H1 (cell line): ENCODE measurements around the gene RAP1A. TPM values are rescaled to one million over a fixed set of nuclear protein-coding genes. Genes with fewer than 3 reads are reported as not detected.
A peak's percentile ranks its signal among the peaks of the same experiment; 100 is the strongest.

Source experiments
- BRCA1 ChIP-seq: IDR thresholded peaks from 2 replicates; pipeline ENCODE4 v1.6.1; 2012; ENCODE audit warnings: low read depth, low read length, improper control_type of control experiment
- CBX8 ChIP-seq: fragments of 300-800, 300-1000 bp; sonication (generic); IDR thresholded peaks from 2 replicates; pipeline ENCODE4 v1.7.1; 2016; ENCODE audit warnings: low read depth, low read length, borderline replicate concordance
- CHD1 ChIP-seq: IDR thresholded peaks from 2 replicates; pipeline ENCODE4 v1.6.1; 2012; ENCODE audit warnings: low read depth, low read length, improper control_type of control experiment
- HDAC6 ChIP-seq: IDR thresholded peaks from one replicate; pipeline ENCODE4 v1.7.1; 2012; ENCODE audit warnings: low read depth, mild to moderate bottlenecking, inconsistent platforms, low read length, moderate library complexity
- JUN ChIP-seq: IDR thresholded peaks from 2 replicates; pipeline ENCODE4 v1.6.1; 2011; ENCODE audit warnings: low read depth, mild to moderate bottlenecking, improper control_type of control experiment, low read length
- POLR2A ChIP-seq, 2 experiments: IDR thresholded peaks; 1 replicate in 1 of 2; 2 replicates in 1 of 2; pipeline ENCODE4 v1.6.1; 2011; ENCODE audit warnings: low read depth in 2 of 2, low read length in 2 of 2, mild to moderate bottlenecking in 2 of 2; ENCODE audit errors: control extremely low read depth in 1 of 2
- POLR2AphosphoS5 ChIP-seq: IDR thresholded peaks from 2 replicates; pipeline ENCODE4 v1.6.1; 2011; ENCODE audit warnings: low read depth, low read length
- SAP30 ChIP-seq: fragments of 300-600 bp; sonication (generic); IDR thresholded peaks from 2 replicates; pipeline ENCODE4 v1.7.1; 2012; ENCODE audit warnings: low read length, moderate library complexity, mild to moderate bottlenecking, inconsistent platforms; ENCODE audit not compliant: insufficient read depth, insufficient replicate concordance
- SIN3A ChIP-seq, 2 experiments: IDR thresholded peaks in 1 of 2; conservative IDR thresholded peaks in 1 of 2; 2 replicates each; pipeline ENCODE4 v1.6.1; 2011 to 2012; ENCODE audit warnings: low read length in 2 of 2, improper control_type of control experiment in 1 of 2, low read depth in 1 of 2, mild to moderate bottlenecking in 1 of 2
- SIRT6 ChIP-seq: IDR thresholded peaks from one replicate; pipeline ENCODE4 v1.7.1; 2012; ENCODE audit warnings: low read length, inconsistent platforms
- SP4 ChIP-seq: IDR thresholded peaks from 2 replicates; pipeline ENCODE4 v1.6.1; 2012; ENCODE audit warnings: low read length, inconsistent platforms
- TAF1 ChIP-seq: IDR thresholded peaks from 2 replicates; pipeline ENCODE4 v1.6.1; 2011; ENCODE audit warnings: mild to moderate bottlenecking, low read depth, low read length
- YY1 ChIP-seq: IDR thresholded peaks from 2 replicates; pipeline ENCODE4 v1.6.1; 2011; ENCODE audit warnings: low read depth, mild to moderate bottlenecking, low read length
- polyA plus RNA-seq, 7 experiments: library from polyadenylated mRNA; depleted of rRNA in 3 of 7; stranded (reverse) in 5 of 7; unstranded in 2 of 7; fragments of >200 nt in 5 of 7; fragments of 200-250 nt in 2 of 7; gene quantifications; 1 replicate in 5 of 7; 2 replicates in 1 of 7; 4 replicates in 1 of 7; pipeline versions ENCODE4 v1.2.1 to v1.2.3, GENCODE V29; 2011 to 2013; ENCODE audit warnings: missing spikeins in 2 of 7, mixed read lengths in 2 of 7
- total RNA-seq: library from RNA; stranded (reverse); fragmentation: NEBNext Ultra II Directional; extraction: Animal tissue kit (Norgen Biotek cat#: 25700); gene quantifications from 2 replicates; pipeline ENCODE4 v1.2.1, GENCODE V29; 2021
- TF ChIP-seq, protein P1 (sequence below): IDR thresholded peaks from 2 replicates; pipeline ENCODE4 v1.6.1; 2012; ENCODE audit warnings: low read length, inconsistent platforms

The RAP1A gene
- total and polyA plus RNA-seq, 2 of the 8 experiments (the other 6 are each of a cell fraction or from before 2014, with no cell fraction given) = 10.9 to 35.8 TPM

DNA sequence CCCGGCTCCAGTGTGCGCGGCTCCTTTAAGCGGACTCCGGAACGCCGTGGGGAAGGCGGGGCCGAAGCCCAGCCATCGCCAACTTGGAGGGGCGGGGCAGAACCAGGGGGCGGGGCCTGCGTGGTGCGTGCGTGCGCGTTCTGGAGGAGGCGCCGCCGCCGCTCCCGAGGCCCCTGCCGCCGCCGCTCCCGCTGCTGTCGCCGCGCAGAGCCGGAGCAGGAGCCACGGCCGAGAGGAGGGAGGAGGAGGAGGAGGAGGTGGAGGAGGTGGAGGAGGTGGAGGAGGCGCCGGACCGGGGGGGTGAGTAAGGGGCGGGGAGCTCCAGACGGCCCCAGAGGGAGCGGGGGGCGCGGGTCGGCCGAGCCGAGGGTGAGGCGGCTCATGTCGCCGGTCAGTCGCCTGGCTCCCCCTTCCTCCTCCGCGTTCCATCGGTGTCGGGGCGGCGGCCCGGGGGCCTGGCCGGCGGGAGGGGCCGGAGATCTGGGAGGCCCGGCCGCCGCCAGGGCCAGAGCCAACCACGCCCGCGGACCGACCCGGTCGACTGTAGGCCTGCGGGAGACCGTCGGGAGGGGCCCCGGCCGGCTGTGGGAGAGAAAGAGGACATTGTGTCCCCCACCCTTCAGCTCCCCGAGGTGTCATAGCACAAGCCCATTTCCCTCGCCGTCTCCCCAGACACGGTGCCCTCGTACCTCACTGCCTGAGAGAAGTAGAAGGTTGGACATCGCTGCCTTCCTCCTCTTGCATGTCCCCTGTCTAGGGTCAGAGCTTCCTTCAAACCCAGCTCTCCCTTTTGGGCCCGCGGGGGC is at the start of gene RAP1A (continued):
- TF ChIP-seq, protein P1, sequence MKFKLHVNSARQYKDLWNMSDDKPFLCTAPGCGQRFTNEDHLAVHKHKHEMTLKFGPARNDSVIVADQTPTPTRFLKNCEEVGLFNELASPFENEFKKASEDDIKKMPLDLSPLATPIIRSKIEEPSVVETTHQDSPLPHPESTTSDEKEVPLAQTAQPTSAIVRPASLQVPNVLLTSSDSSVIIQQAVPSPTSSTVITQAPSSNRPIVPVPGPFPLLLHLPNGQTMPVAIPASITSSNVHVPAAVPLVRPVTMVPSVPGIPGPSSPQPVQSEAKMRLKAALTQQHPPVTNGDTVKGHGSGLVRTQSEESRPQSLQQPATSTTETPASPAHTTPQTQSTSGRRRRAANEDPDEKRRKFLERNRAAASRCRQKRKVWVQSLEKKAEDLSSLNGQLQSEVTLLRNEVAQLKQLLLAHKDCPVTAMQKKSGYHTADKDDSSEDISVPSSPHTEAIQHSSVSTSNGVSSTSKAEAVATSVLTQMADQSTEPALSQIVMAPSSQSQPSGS = no peak
- peak; percentile 44 for TF ChIP-seq SAP30
- 0 out of 2 replicates have a peak, but pooled peaks have one; percentile 32 for TF ChIP-seq TAF1
- no peak for TF ChIP-seq CBX8
- TF ChIP-seq SIRT6 = no peak
- TF ChIP-seq BRCA1 = no peak
- no peak for TF ChIP-seq JUN
- no peak for TF ChIP-seq HDAC6
- peak; percentile 51; the same call in 1 of the 2 replicates for TF ChIP-seq POLR2AphosphoS5
- TF ChIP-seq SP4 = no peak
- TF ChIP-seq SIN3A (conservative IDR thresholded peaks at IDR 0.05 in 1 of 2, IDR thresholded peaks at IDR 0.05 in 1 of 2; ENCODE audit: low read depth in 1 of 2, low read length in 2 of 2) = peak in 1 of 2 experiments; percentile 72; a peak in 2 of 4 replicates
- peak in 1 of 2 experiments; percentile 31; a peak in 1 of 3 replicates for TF ChIP-seq POLR2A (IDR thresholded peaks at IDR 0.05; ENCODE audit: control extremely low read depth in 1 of 2, low read depth in 2 of 2, low read length in 2 of 2)
- no peak for TF ChIP-seq YY1
- TF ChIP-seq CHD1 = no peak
